HT1080 (cell line): Measurements from ENCODE around the gene PCBP4. TPM values are rescaled to one million over a fixed set of nuclear protein-coding genes. Genes with fewer than 3 reads are reported as not detected.
"Not testable (repeated sequence)": the region's sequence is repeated elsewhere in the genome, so short reads cannot be mapped to it uniquely, and the experiment has no call there.

ENCODE experiments used
- DNase-seq: peaks from one replicate; pipeline ENCODE4 v3.0.0-alpha.2; 2015; ENCODE audit warnings: low read depth
- small RNA-seq: library from RNA; depleted of rRNA; stranded (forward); fragments of <200 nt; gene quantifications from one replicate; pipeline ENCODE3, GENCODE V24; 2014
- total RNA-seq: library from RNA; depleted of rRNA; stranded (reverse); fragments of >200 nt; shearing (Covaris generic); gene quantifications from 2 replicates; pipeline ENCODE4 v1.2.3, GENCODE V29; 2014; rRNA removed

PCBP4 gene
- total RNA-seq, 1 experiment from 2014 or later, result 95.9 TPM

DNA sequence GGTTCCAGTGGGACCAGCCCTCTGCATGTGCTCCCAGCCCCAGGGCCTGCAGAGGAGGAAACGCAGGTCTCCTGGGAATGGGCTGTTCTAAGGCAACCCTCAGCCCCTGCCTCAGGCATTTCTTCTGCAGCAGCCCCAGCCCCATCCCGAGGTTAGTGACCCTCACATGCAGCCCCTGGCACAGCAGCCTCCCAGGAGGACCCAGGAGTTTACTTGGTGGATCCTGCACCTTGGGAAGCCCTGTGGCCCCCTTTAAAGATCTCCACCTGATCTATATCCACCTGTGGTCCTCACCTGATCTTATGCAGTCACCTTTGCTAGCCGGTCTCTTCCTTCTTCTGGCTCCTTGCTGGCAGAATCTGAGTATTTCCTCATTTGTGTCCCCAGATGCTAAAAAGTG is 38.3 kb downstream of the PCBP4 start:
- not testable (repeated sequence) for DNase-seq

GRCh38 chr3:51928438-51928837 is 38.8 kb downstream of the PCBP4 start:
- DNase-seq, result no peak

- DNase-seq, result no peak
Observed at GRCh38 chr3:51927061-51927977, 39.9 kb downstream of the PCBP4 start.

DNA sequence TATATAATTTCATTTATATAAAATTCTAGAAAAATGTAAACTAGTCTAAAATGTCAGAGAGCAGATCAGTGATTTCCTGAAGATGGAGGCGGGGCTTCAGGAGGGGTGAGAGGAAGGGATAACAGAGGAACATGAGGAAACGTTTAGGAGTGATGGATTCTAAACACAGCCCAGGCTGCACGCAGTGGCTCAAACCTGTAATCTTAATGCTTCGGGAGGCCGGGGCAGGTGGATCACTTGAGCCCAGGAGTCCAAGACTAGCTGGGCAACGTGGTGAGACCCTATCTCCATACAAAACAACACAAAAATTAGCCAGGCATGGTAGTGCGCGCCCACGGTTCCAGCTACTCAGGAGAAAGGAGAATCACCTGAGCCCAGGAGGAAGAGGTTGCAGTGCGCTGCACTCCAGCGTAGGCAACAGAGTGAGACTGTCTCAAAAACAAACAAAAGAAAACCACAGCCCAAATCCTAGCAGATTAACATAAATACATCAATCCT is 46.1 kb downstream of the PCBP4 start:
- no peak for DNase-seq

DNA sequence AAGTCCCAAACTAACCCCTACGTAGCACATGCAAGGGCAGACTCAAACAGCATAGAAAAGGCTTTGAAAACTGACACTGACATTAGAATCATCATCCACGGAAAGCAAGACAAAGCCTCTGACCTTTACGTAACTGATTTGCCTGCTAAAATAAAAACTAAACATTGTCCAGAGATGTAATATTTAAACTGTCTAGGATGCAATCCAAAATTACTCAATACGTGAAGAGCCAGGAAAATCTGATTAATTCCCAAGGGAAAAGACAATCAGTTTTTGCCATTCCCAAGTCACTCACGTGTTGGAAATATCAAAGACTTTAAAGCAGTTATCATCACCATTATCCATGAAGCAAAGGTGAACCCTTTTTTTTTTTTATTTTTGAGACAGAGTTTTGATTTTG is 50.8 kb downstream of the PCBP4 start:
- no peak for DNase-seq

DNA sequence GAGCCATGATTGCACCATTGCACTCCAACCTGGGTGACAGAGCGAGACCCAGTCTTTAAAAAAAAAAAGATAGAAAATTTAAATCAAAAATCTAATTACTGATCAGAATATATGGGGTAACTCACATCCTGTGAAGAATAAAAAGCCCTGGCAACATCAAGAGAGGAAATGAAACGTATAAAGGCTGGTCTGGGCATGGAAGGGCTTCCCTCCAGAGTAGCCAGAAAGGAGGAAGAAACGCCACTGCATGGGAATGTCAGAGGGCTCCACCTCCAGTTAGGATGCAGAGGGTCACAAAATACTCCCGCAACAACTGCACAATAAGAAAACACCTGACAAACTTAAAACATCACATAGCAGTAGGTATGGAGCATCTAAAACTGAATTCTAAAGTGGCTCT is 59.2 kb downstream of the PCBP4 start:
- DNase-seq, result no peak

Small RNAs within 50 kb of the gene (small RNA-seq; reads per million reads assigned to genes)
- not detected for gene AC115284.1

Other genes with a start within 250 kb of the PCBP4 start
- gene IQCF6, start 188.2 kb downstream of the PCBP4 start, total RNA-seq, result not detected in 2 replicates
- gene IQCF2, start 105.8 kb downstream of the PCBP4 start, total RNA-seq, result not detected in 2 replicates
- not detected in 2 replicates for gene IQCF5, start 91.9 kb downstream of the PCBP4 start, total RNA-seq
- gene IQCF1, start 64.1 kb downstream of the PCBP4 start, total RNA-seq, result 0.50 and 0.57 TPM in 2 replicates
- 78.3 and 87.2 TPM in 2 replicates for gene RRP9, start 25.6 kb downstream of the PCBP4 start, total RNA-seq
- gene PARP3, start 25.1 kb downstream of the PCBP4 start, total RNA-seq, result 22.5 and 31.4 TPM in 2 replicates
- gene GPR62, start 12.1 kb downstream of the PCBP4 start, total RNA-seq, result 0.08 and 0.23 TPM in 2 replicates
- gene ABHD14B, start 6.6 kb upstream of the PCBP4 start, total RNA-seq, result 75.0 and 94.0 TPM in 2 replicates
- gene ABHD14A, start 7.6 kb upstream of the PCBP4 start, total RNA-seq, result 24.6 and 25.1 TPM in 2 replicates
- 105 and 171 TPM in 2 replicates for gene ACY1, start 16.1 kb upstream of the PCBP4 start, total RNA-seq
- gene RPL29, start 28.4 kb upstream of the PCBP4 start, total RNA-seq, result 1,388 and 1,455 TPM in 2 replicates
- gene DUSP7, start 89.1 kb upstream of the PCBP4 start, total RNA-seq, result 31.9 and 39.9 TPM in 2 replicates
- gene POC1A, start 187.0 kb upstream of the PCBP4 start, total RNA-seq, result 26.0 and 31.3 TPM in 2 replicates
- gene ALAS1, start 230.7 kb upstream of the PCBP4 start, total RNA-seq, result 57.6 and 71.5 TPM in 2 replicates